Measurements from ENCODE around the gene P2RX2.

GRCh38 chr12:132651444-132652100 lies 33.0 kb downstream of the P2RX2 start:
- no peak for TF ChIP-seq CTCF (conservative IDR thresholded peaks at IDR 0.05)
- TF ChIP-seq EZH2 (IDR thresholded peaks at IDR 0.05; ENCODE audit: low read depth): no peak

Measured in PC-9 (cell line).